Naive B cell (primary cell): ENCODE data around the gene LCN10. TPM values are rescaled to one million over a fixed set of nuclear protein-coding genes. Genes with fewer than 3 reads are reported as not detected.
"Not testable (repeated sequence)": the region's sequence is repeated elsewhere in the genome, so short reads cannot be mapped to it uniquely, and the experiment has no call there.

Experiments used
- ATAC-seq, 2 donors: fragments of 150-1000 bp; cut with Tn5 transposase; 2 replicates each; pipeline ENCODE4 v1.10.0; 2021; ENCODE audit warnings: low read depth in 2 of 2, mild to moderate bottlenecking in 2 of 2, moderate library complexity in 2 of 2
- DNase-seq: peaks from one replicate; pipeline ENCODE4 v3.0.0; 2022
- H3K27ac Mint-ChIP-seq, 6 donors: one replicate each; pipeline ENCODE4 v1.8.0; 2020 to 2022; ENCODE audit warnings: mild to moderate bottlenecking in 6 of 6, mixed read lengths in 6 of 6, moderate library complexity in 5 of 6, inconsistent platforms in 2 of 6
- H3K27me3 Mint-ChIP-seq, 3 donors: one replicate each; pipeline ENCODE4 v1.8.0; 2021 to 2022; ENCODE audit warnings: mixed read lengths in 3 of 3, mild to moderate bottlenecking in 1 of 3
- H3K36me3 Mint-ChIP-seq, 2 donors: one replicate each; pipeline ENCODE4 v1.8.0; 2020 to 2022; ENCODE audit warnings: mixed read lengths in 2 of 2, inconsistent platforms in 1 of 2, mild to moderate bottlenecking in 1 of 2
- H3K4me1 Mint-ChIP-seq, 3 donors: one replicate each; pipeline ENCODE4 v1.8.0; 2020 to 2022; ENCODE audit warnings: mixed read lengths in 3 of 3, inconsistent platforms in 1 of 3, mild to moderate bottlenecking in 1 of 3, moderate library complexity in 1 of 3
- H3K4me3 Mint-ChIP-seq, 8 donors: one replicate each; pipeline ENCODE4 v1.8.0; 2020 to 2022; ENCODE audit warnings: mild to moderate bottlenecking in 8 of 8, mixed read lengths in 8 of 8, moderate library complexity in 8 of 8, inconsistent platforms in 2 of 8
- H3K9me3 Mint-ChIP-seq, 7 donors: one replicate each; pipeline ENCODE4 v1.8.0; 2020 to 2022; ENCODE audit warnings: mixed read lengths in 7 of 7, mild to moderate bottlenecking in 5 of 7, inconsistent platforms in 2 of 7, moderate library complexity in 1 of 7
- polyA plus RNA-seq, 6 donors: library from polyadenylated mRNA; unstranded; fragments of 300-500 nt; fragmentation: Illumina TruSeq; gene quantifications; one replicate each; pipeline ENCODE4 v1.2.3, GENCODE V29; 2021; ENCODE audit warnings: low read depth in 6 of 6

LCN10 gene
- polyA plus RNA-seq = 10 to 100 TPM; 46.1 to 86.0 (median 65.3) TPM

DNA sequence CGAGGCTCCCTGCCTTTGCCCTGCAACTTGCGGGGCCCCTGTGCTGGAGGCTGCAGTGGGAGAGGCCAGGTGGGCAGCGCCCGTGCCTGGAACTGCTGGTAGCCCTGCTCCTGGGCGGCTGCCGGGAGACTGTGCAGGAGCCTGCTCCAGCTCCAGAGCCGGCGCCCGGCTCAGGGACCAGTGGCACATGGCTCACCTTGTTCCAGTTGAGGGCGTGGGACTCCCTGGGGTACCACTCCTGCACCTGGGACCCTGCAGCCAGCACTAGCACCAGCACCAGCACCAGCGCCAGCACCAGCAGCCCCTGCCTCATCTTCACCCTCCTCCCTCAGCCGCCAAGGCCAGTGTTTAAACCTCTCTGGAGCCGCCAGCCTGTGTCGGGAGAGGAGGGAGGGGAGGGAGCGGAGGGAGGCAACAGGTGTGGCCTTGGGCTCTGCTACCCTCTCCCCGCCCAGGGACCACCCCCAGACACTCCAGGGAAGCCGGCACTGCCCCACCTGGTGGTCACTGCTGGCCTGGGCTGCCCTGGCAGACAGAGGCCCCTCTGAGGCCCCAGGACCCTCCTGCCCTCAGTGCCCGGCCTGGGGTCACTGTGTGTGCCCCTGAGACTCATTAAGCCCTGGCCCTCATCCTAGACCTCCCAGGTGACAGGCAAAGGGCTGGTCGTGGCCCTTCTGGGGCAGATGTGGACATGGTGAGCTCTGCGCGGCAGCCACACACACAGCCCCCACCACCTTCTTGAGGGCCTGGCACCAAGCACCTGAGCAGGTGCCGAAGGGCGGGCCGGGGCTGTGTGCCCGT is at the start of gene LCN10:
TSS of gene LCN10 (minus strand) at position 350 of the 801 bp plus-strand sequence. CDS start at position 313, 37 bp downstream.
- Mint-ChIP-seq H3K27ac (peak within 1 kb of the TSS in 5 of 6 donors; percentile 69 to 95 (median 88)), H3K27me3 (no peaks in the 10 kb centered on the region), H3K4me1 (peaks cover 40 to 68% (median 54%) of the 10 kb centered on the region in 3 donors), H3K36me3 (peaks cover 0 to 14% of the 10 kb centered on the region in 2 donors), H3K4me3 (peak within 1 kb of the TSS; percentile 85 to 97 (median 94)), H3K9me3 (no peaks in the 10 kb centered on the region)
- no peak for DNase-seq
- ATAC-seq = peak; percentile 7 to 11

DNA sequence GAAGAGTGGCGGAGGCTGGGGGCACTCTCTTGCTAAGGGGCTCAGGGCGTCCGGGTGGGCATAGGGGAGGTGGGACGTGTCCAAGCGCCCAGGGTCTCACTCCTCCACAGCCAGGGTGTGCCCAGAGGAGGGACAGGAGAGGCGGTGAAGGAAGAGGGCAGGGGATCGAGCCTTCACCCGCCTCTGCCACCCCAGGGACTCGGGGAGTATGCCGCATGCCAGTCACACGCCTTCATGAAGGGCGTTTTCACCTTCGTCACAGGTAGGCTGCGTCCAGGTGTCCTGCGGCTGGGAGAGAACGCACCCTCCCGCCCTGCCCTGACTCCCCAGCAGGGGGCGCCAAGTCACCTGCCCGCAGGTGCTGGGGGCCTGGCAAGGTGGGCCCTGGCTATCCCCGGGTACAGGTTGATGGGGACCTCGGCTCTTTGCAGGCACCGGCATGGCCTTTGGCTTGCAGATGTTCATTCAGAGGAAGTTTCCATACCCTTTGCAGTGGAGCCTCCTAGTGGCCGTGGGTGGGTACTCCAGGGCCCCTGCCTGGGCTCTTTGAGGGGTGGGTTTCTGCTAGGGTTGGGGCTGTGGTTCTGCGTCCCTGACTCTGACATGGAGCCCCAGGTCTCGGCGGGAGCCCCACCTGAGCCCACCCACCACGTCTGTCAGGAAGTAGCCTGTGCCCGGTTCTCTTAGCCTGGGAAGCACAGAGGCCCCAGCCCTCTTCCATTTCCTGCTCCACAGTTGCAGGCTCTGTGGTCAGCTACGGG is 49.0 kb upstream of the LCN10 start:
- DNase-seq = peak; percentile 73
- peak; percentile 32 to 41 for ATAC-seq
- H3K4me1 Mint-ChIP-seq = peaks cover 12 to 15% (median 14%) of the 10 kb centered on the region in 3 donors
- peak overlapping the region; percentile 77 to 92 (median 88) for H3K4me3 Mint-ChIP-seq
- peak overlapping the region; percentile 96 to 99 (median 99) for H3K27ac Mint-ChIP-seq
- H3K9me3 Mint-ChIP-seq = no peaks in the 10 kb centered on the region
- H3K27me3 Mint-ChIP-seq = no peaks in the 10 kb centered on the region
- no peaks in the 10 kb centered on the region for H3K36me3 Mint-ChIP-seq

DNA sequence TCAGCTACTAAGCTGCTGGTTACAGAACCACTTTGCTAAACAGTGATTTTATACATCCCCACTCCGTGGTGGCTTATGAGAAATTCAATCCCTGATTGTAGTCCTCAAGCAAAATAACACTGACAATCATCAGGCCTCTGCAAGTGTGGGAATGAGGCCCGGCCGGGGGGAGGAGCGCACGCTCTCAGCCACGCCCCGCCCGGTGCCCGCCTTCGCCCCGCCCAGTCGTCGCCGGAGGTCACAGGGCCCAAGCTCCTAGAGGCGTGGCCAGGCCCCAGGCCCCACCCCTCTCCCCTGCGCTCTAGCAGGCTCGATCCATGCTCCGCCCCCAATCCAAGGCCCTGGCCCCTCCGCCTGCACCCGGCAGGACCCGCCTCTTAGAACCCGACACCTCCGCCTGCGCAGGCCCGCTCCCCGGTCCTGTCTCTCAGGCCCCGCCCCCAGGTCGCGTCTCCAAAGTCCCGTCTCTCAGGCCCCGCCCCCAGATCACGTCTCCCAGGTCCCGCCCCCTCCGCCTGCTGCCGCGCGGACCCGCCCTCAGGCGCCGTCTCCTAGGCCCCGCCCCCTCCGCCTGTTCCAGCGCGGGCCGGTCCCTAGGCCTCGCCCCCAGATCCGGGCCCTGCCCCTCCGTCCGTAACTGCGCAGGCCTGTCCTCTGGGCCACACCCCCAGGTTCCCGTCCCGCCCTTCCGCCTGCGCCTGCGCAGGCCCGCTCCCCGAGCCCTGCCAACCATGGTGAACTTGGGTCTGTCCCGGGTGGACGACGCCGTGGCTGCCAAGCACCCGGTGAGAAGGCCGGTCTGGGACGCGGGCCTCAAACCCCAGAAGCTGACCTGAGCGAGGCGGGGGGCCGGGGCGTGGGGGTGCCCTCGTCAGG is 48.1 kb upstream of the LCN10 start, which contains the start of gene TMEM141:
TSS of gene TMEM141 (plus strand) at position 705 of the 876 bp plus-strand sequence. CDS start at position 732, 27 bp downstream.
- ATAC-seq (peak; percentile 82 to 83), DNase-seq (peak; percentile 99)
- no peaks in the 10 kb centered on the region for H3K9me3 Mint-ChIP-seq
- peaks cover 12 to 15% (median 14%) of the 10 kb centered on the region in 3 donors for H3K4me1 Mint-ChIP-seq
- H3K27me3 Mint-ChIP-seq = no peaks in the 10 kb centered on the region
- no peaks in the 10 kb centered on the region for H3K36me3 Mint-ChIP-seq
- H3K27ac Mint-ChIP-seq = peak within 1 kb of the TSS; percentile 96 to 99 (median 99)
- H3K4me3 Mint-ChIP-seq = peak within 1 kb of the TSS; percentile 77 to 92 (median 88)

DNA sequence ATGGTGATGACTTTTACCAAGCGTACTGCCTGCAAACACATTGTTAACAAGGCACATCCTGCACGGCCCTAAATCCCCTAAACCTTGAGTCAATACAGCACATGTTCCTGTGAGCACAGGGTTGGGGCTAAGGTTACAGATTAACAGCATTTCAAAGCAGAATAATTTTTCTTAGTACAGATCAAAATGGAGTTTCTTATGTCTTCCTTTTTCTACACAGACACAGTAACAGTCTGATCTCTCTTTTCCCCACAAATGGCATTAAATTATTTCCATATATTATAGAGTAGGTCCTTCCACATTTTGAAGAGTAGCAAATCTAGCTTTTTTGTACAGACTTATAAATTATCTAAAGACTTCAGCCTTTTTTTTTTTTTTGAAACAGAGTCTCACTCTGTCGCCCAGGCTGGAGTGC is 46.8 kb upstream of the LCN10 start:
- Mint-ChIP-seq H3K4me1 (peaks cover 12 to 18% (median 15%) of the 10 kb centered on the region in 3 donors), H3K36me3 (no peaks in the 10 kb centered on the region), H3K27me3 (no peaks in the 10 kb centered on the region), H3K9me3 (no peaks in the 10 kb centered on the region), H3K4me3 (no peak overlapping the region), H3K27ac (peak overlapping the region in 1 of 6 donors; percentile 22)
- DNase-seq (no peak), ATAC-seq (no peak)

- H3K9me3 Mint-ChIP-seq, H3K27me3 Mint-ChIP-seq, DNase-seq, ATAC-seq, H3K36me3 Mint-ChIP-seq, H3K27ac Mint-ChIP-seq: not testable (repeated sequence)
- peaks cover 12 to 20% (median 19%) of the 10 kb centered on the region in 3 donors for H3K4me1 Mint-ChIP-seq
- peak overlapping the region in 2 of 8 donors; percentile 49 to 53 for H3K4me3 Mint-ChIP-seq
Observed at GRCh38 chr9:136788644-136789522, 46.1 kb upstream of the LCN10 start.

GRCh38 chr9:136787690-136788400 is 45.1 kb upstream of the LCN10 start:
- Mint-ChIP-seq H3K4me3 (peak overlapping the region in 1 of 8 donors; percentile 49), H3K27ac (peak overlapping the region in 4 of 6 donors; percentile 0 to 93 (median 78)), H3K9me3 (no peaks in the 10 kb centered on the region), H3K36me3 (no peaks in the 10 kb centered on the region), H3K4me1 (peaks cover 12 to 20% (median 14%) of the 10 kb centered on the region in 3 donors), H3K27me3 (no peaks in the 10 kb centered on the region)
- DNase-seq = peak; percentile 76
- ATAC-seq = no peak

DNA sequence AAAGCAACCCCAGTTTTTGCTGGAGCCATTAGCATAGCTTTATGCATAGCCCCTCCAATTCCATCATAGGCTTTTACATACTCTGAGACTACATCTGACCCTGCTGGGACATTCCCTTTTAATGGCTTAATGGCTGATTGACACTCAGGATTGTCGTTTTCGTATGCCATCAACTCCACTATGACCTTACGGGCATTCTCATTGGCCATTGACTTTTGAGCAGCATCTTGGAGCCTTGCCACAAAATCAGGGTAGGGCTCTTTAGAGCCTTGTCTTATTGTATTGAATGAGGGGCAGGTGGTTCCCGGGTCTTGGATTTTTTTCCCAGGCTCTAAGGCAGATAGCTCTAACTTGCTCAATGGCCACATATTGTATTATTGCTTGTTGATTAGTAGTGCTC is 44.2 kb upstream of the LCN10 start:
- not testable (repeated sequence) for H3K4me3 Mint-ChIP-seq, DNase-seq, H3K27ac Mint-ChIP-seq, H3K27me3 Mint-ChIP-seq, H3K36me3 Mint-ChIP-seq, H3K9me3 Mint-ChIP-seq, ATAC-seq
- peaks cover 11 to 16% (median 12%) of the 10 kb centered on the region in 3 donors for H3K4me1 Mint-ChIP-seq

GRCh38 chr9:136786451-136786850 is 43.7 kb upstream of the LCN10 start:
- Mint-ChIP-seq H3K27me3 (no peaks in the 10 kb centered on the region), H3K4me1 (peaks cover 8 to 15% (median 12%) of the 10 kb centered on the region in 3 donors), H3K9me3 (no peaks in the 10 kb centered on the region), H3K36me3 (no peaks in the 10 kb centered on the region), H3K4me3 (no peak overlapping the region), H3K27ac (no peak overlapping the region)
- DNase-seq = no peak
- ATAC-seq = no peak

DNA sequence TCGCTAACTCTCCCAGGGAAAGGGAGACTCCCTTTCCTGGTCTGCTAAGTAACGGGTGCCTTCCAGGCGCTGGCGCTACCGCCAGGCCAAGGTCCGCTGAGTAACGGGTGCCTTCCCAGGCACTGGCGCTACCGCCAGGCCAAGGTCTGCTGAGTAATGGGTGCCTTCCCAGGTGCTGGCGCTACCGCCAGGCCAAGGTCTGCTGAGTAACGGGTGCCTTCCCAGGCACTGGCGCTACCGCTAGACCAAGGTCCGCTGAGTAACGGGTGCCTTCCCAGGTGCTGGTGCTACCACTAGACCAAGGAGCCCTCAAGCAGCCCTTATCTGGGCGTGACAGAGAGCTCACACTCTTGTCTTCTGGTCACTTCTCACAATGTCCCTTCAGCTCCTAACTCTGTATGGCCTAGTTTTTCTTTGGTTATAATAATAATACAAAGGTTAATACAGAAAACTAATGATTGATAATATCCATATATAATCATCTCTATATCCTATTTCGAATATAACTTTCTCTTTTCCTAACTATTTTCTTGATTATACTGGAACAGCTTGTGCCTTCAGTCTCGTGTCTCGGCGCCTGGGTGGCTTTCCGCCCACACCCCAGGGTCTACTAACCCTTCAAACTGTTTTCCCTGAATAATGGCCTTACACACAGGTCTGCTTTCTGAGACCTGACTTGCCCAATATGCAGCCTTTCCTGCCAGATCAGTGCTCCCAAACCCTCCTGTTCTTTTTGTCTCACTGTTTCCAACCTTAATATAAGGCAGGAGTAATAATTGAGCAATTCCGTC is 43.0 kb upstream of the LCN10 start:
- H3K9me3 Mint-ChIP-seq, DNase-seq, H3K27me3 Mint-ChIP-seq, H3K4me3 Mint-ChIP-seq, ATAC-seq, H3K36me3 Mint-ChIP-seq: not testable (repeated sequence)
- Mint-ChIP-seq H3K4me1 (peaks cover 8 to 15% (median 12%) of the 10 kb centered on the region in 3 donors), H3K27ac (peak overlapping the region in 2 of 6 donors; percentile 74 to 83)

DNA sequence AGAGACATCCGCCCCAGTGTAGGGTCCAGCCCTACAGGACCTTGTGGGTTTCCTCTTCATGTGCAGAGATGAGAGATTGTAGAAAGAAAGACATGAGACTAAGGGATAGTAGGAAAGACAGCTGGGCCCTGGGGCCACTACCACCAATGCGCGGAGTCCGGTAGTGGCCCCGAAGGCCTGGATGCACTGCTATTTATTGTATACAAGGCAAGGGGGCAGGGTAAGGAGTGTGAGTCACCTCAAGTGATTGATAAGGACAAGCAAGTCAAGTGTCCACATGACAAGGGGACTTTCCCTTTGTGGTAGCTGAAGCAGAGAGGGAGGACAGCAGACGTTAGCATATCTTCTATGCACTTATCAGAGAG is 42.2 kb upstream of the LCN10 start:
- no peak overlapping the region for H3K4me3 Mint-ChIP-seq
- peak overlapping the region in 1 of 6 donors; percentile 25 for H3K27ac Mint-ChIP-seq
- DNase-seq = no peak
- no peaks in the 10 kb centered on the region for H3K36me3 Mint-ChIP-seq
- H3K4me1 Mint-ChIP-seq = peaks cover 8 to 15% (median 12%) of the 10 kb centered on the region in 3 donors
- no peaks in the 10 kb centered on the region for H3K9me3 Mint-ChIP-seq
- peaks cover 0 to 7% (median 0%) of the 10 kb centered on the region in 3 donors for H3K27me3 Mint-ChIP-seq
- no peak for ATAC-seq
